Renal cortex interstitium (tissue), 15 donors: ENCODE measurements around the gene SLITRK3. TPM values are rescaled to one million over a fixed set of nuclear protein-coding genes. Genes with fewer than 3 reads are reported as not detected.

ENCODE experiments used
- DNase-seq, 11 donors: peaks; one replicate each; pipeline ENCODE4 v3.0.0-alpha.2; 2013; ENCODE audit warnings: low read depth in 9 of 11, low spot score in 4 of 11; ENCODE audit errors: extremely low read depth in 1 of 11
- long read RNA-seq, 16 experiments: transcript quantifications; one replicate each; lab custom pipeline, GENCODE V29; 2026
- polyA plus RNA-seq, 3 donors: library from polyadenylated mRNA; unstranded; fragments of 120-200 nt; gene quantifications; one replicate each; pipeline ENCODE4 v1.2.1, GENCODE V29; 2013; ENCODE audit not compliant: insufficient read length in 3 of 3

Gene SLITRK3
- polyA plus RNA-seq = under 1 TPM; 0.18 to 0.64 (median 0.49) TPM
- long read RNA-seq, donor 1 = 0 reads
- long read RNA-seq, donor 2 = 0 reads
- long read RNA-seq, donor 3 = 0 reads
- long read RNA-seq, donor 4 = 0 reads
- long read RNA-seq, donor 5 = 0 reads
- long read RNA-seq, donor 6 = 0 reads
- long read RNA-seq, donor 7 = 0 reads
- long read RNA-seq, donor 8 = 0 reads
- long read RNA-seq, donor 9 = 0 reads
- long read RNA-seq, donor 10 = 0 reads
- long read RNA-seq, donor 11 = 0 reads
- long read RNA-seq, donor 12 = 0 reads
- long read RNA-seq, donor 13 = 0 reads
- long read RNA-seq, donor 14 = 0 reads
- long read RNA-seq, donor 15, full-length matches to known transcripts = 1 of 1 reads
- long read RNA-seq, donor 15, partial matches to known transcripts = 0 of 1 reads
- long read RNA-seq, donor 15, other reads (novel, unspliced or antisense) = 0 of 1 reads
- long read RNA-seq, donor 16 = 0 reads

DNA sequence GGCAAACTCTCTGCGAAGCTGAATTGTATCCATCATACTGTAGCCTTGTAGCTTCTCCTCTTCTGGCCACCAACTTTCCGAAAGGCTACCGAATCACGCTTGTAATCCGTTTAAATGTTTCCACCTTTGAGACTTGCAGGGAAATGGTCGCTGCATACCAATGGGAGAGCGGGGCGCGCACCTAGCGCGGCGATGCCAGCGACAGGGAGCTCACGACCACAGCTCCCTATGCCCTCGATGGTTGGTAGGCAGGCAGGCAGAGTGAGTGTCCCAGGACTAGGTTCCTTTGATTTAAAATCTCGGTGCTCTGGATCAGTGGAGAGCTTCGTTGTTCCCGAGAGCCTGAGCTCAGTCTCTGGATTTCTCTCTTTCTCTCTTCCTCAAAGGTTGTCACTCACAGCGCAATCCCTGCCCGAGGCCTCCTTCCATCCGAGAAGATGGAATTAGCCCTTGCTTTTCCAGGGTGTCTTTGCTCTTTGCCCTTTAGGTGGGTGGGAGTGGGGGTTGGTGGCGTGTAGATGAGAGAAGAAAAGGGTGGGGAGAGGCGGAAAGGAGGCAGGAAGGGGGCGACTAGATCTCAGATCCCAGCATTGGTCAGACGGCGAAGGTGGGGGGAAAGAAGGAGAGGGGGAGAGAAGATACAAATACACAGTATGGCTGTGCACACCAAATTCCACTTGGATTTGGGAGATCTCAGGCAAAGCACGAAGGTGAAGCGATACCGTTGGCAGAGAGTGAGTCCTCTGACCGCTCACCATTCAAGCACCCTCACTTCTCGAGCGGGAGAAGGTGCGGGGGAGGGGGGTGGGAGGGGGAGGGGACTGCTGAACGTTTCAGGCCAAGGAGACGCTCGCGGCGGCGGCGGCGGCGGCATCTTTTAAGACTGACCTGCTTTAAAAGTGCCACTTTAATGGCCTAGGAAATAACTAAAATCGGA, at the start of gene SLITRK3:
TSS of gene SLITRK3 (minus strand) at position 745 of the 937 bp plus-strand sequence. CDS start 5,554 bp downstream, outside the sequence.
- DNase-seq = no peak

GRCh38 chr3:165243597-165243996, 47.4 kb upstream of the SLITRK3 start:
- no peak for DNase-seq

- DNase-seq = no peak
These were observed 37.5 kb upstream of the SLITRK3 start for GRCh38 chr3:165233501-165234195.

DNA sequence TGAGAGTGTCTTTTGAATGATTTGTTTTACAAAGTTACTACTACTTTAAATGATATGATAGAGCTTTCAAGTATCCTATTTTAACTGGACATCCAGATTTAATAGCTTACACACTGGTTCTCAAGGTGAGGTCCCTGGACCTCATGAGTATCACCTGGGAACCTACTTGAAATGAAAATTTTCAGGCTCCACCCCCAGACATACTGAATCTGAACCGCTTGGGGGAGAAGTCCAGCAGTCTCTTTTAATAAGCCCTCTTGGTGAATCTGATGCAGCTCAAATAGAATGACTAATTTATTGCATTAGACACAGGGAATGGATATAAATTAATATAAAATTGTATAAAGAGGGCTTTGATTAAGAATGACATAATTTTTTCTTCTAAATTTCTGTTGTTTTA, 29.4 kb upstream of the SLITRK3 start:
- no peak for DNase-seq

DNA sequence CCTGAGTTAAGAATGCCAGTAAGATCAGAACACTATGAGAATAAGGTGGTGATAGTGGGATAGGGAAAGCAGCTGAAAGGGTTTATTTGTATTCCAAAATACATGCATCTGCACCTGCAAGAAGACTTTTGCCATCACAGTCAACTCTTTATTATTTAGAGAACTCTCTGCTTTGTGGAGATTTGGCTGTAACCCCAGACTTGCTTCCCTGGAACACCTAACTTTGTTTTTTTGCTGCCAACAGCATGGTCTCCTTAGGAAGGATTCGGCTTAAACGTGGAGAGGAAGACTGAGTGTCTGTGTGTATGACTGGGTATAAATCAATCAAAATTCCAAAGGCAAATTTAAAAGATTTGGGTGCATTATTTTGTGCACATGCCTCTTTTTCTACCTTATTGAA, 21.6 kb upstream of the SLITRK3 start:
- no peak for DNase-seq

DNA sequence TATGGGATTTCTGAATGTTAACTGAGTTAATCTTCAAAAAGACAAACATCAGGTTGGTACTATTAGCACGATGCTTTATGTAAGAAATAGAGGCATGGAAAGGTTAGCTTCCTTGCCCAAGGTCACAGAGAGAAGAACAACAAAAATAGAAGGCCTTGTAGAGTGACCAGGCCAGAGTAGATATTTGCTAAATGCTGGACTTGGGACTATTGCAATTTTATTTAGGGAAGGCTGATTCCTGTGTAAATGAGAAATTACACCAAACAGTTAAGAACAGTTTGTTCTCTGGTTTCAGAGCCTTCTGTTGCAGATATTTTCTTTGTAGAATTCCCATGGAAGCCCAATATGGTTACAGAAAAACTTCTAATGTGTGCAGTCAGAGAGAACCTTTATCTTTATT, 16.4 kb upstream of the SLITRK3 start:
- no peak for DNase-seq

DNA sequence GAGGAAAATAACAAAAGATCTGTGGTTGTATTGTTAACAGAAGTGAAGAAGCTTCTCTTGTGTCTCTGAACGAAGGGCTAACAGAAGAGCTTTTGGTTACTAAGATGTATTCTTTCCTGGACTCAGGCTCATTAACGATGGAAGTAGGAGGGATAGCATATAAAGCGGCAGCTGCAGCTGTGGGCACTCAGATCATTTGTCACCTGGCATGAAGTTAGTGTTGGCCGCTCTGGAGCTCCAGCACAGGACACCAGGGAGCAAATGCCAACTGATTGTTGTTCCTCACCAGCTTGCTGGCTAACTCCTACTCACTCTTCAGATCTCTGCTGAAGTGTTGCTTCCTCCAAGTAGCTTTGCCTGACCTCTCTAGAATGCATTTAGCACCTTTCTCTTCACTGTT, 15.5 kb upstream of the SLITRK3 start:
- DNase-seq = no peak

DNA sequence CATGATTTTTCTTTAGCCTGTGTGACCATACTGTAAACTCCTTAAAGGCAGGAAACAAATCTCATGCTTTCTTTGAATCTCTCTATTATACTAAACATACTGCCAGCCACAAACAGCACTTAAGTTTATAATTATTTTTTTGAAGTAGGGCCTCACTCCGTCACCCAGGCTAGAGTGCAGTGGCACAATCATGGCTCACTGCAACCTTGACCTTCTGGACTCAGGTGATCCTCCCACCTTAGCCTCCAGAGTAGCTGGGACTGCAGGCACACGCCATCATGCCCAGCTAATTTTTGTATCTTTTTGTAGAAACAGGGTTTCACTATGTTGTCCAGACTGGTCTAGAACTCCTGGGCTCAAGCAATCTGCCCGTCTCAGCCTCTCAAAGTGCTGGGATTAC, 14.5 kb upstream of the SLITRK3 start:
- no peak for DNase-seq

DNA sequence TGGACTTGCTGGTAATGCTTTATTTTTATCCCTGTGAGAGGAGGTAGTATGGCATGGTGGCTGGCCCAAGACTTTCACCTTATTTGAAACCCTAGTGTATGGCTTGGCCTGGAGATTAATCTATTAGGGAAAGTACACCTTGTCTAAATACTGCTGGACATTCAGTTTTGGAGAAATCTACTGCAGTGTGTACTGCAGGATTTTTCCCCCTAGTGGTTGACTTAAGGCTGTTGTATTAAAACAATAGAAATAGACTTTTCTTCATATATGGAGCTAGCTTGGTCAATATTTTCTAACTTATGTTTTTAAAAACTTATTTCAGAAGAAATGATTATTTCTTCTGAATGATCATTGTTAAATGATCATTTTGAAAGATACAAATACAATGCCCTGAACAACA, 13.9 kb upstream of the SLITRK3 start:
- DNase-seq = no peak

DNA sequence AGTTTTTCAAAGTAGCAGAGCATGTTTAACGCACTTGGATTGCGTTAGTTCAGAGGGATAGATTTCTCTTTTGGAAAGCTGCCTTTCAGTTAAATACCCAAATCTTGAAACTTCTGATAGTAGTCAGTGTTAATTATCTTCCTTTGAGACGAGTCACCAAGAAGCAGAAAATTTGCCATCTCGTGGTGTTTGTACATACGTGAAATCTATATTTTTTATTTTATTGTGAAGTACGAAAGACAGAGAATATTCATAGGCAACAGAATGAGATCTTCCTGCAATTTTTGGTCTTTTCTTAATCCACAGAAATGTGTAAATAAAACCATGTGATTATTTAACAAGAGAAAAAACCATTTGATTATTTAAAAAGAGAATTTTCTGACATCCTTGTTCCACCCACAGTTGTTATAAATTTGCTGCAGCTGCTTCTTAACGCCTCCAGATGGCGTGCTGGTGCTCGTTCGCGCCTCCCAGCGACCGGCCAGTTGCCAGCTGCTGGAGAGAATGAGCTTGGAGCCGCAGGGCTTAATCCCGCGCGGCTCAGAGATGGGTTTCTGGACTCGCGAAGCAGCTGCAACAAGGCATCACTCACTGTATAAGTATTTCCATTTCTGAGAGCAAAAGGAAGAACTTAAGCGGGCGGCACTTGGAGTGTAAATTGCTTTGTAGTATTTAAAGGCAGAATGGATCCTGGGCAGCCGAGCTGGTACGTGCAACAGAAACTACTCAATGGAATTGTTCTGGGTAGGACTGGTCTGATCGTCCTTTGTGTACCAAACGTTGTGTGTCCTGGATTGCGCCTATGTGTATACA, 10.5 kb upstream of the SLITRK3 start:
- DNase-seq = peak in 8 of 11 donors; percentile 41 to 73 (median 59)

DNA sequence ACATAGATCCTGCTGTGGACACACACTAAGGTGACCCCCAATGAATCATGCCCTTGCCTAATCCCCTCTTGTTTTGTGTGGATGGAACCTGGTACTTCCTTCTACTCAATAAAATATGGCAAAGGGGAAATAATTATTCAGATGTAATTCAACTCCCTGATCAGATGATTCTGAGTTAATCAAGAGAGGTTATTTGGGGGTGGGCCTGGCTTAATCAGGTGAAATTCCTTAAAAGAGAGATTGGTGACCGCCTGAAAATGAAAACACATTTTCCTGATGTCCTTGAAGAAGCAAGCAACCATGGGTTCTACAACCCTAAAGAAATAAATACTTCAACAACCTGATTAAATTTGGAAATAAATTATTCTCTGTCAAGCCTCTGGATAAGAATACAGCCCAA, 8.3 kb upstream of the SLITRK3 start:
- no peak for DNase-seq

- no peak for DNase-seq
These were observed 6.8 kb upstream of the SLITRK3 start for GRCh38 chr3:165202995-165203394.

GRCh38 chr3:165201964-165202363, 5.8 kb upstream of the SLITRK3 start:
- DNase-seq = no peak

DNA sequence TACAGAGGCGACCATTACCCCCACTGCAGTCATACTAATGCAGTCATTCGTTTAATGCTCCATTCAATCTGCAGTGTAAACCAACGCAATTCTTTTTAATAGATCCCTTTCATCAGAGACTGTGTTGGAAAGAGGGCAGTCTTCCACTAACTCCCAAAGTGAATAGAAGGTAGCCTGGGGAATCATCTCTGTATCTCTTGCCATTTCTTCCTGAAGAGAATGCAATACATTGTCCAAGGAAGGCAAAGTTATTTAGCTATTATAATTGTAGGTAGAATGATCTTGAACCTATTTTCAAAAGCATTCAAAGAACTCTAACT, 1.3 kb upstream of the SLITRK3 start:
- DNase-seq = no peak

DNA sequence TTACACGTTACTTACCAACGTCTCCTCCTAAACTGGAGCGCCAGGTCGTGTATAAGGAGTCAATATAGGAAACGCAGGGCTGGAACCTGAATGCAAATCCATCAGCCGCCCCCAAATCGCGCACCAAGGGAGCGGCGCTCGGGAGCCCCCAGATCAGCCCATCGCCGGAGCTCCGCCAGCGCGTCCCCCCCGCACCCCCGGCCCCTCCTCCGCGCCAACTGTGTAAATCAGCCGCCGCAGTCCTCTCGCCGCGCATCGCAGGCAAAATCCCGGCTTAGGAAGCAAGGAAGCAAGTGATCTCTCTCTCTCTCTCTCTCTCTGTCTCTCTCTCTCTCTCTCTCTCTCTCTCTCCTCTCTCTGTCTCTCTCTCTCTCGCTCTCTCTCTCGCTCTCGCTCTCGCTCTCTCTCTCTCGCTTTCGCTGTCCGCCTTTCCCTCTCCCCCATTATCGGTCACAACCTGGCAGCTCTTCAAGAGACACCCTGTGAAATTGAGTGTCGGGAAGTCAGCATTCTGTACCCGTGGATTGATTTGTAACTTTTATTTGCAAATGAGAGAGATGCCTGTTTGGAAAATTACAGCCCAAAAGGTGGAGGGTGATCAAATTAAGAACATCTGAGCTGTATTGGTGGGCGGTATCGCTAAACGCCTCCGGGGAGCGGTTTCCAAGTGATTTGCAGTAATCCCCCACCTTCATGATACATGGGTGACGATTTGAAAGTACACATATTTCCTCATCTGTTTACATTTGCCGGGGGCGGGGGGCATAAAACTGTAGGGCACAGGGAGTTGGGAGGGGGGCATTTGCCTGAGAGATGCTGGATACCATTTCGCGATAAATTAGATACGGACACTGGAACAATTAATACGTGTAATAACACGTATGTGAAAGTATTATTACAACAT, 645 bp upstream of the SLITRK3 start:
- no peak for DNase-seq

- DNase-seq = no peak
These were observed 944 bp downstream of the SLITRK3 start for GRCh38 chr3:165195241-165195639.

DNA sequence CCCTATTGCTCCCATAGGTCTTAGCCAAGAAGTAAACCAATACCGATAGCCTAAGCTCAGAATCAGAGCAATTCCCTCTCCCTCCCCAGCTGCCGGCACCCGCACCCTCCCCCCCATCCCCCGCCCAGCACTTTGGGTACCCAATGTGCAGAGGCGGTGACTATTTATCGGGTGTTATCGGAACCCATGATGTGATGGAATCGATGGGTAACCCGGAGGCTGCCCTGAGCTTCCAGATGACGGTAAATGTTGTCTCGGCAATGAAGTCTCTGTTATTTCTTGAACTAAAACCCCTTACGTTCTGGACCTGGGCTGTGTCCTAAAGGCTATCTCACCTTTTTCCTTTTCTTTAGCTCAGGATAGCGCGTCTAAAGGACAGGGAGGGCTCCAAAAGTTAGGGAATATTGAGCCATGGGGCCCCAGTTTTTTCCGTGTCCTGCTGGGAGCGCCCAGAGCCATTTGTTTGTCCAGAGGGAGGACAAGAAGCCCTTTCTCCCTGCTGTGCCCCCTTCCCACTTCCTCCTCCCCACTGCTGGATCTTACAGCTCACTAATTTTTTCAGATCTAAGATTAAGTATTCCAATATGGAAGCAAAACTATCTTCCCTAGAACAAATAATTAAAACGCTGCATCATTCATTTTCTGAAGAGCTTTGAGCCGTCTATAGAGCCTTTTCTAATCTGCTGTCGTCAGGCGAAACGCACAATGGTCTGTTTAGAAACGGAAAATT, 1.5 kb downstream of the SLITRK3 start:
- DNase-seq = no peak
